DND-41 (cell line): ENCODE measurements around the gene AATK.

Experiments used
- EZH2 ChIP-seq: IDR thresholded peaks from 3 replicates; pipeline ENCODE4 v1.6.1; 2012; ENCODE audit warnings: borderline replicate concordance, low read depth, mild to moderate bottlenecking, moderate library complexity, low read length, inconsistent platforms; ENCODE audit not compliant: severe bottlenecking
- TF ChIP-seq, protein P1 (sequence below): IDR thresholded peaks from 2 replicates; pipeline ENCODE4 v1.5.1; 2012; ENCODE audit warnings: borderline replicate concordance, low read length, moderate library complexity, mild to moderate bottlenecking; ENCODE audit not compliant: poor library complexity, severe bottlenecking; ENCODE audit errors: extremely low read depth

DNA sequence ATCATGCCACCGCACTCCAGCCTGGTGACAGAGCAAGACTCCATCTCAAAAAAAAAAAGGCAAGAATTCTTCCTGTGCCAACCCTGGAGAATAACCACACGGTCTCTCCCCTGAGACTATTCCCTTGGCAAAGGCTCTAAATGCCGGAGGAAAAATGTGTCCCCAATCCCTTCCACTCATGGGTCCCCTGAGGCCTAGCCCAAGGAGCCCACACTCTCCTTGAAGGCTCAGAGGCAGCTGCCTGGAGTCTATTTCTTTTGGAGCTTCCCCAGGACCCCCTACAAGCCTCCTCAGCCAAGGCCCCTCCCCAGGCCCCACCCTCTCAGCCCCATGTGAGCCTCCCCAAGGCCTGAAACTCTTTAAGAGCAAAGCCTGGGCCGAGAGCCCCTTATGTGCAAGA lies 40.1 kb upstream of the AATK start:
- no peak for TF ChIP-seq EZH2
- TF ChIP-seq, protein P1, sequence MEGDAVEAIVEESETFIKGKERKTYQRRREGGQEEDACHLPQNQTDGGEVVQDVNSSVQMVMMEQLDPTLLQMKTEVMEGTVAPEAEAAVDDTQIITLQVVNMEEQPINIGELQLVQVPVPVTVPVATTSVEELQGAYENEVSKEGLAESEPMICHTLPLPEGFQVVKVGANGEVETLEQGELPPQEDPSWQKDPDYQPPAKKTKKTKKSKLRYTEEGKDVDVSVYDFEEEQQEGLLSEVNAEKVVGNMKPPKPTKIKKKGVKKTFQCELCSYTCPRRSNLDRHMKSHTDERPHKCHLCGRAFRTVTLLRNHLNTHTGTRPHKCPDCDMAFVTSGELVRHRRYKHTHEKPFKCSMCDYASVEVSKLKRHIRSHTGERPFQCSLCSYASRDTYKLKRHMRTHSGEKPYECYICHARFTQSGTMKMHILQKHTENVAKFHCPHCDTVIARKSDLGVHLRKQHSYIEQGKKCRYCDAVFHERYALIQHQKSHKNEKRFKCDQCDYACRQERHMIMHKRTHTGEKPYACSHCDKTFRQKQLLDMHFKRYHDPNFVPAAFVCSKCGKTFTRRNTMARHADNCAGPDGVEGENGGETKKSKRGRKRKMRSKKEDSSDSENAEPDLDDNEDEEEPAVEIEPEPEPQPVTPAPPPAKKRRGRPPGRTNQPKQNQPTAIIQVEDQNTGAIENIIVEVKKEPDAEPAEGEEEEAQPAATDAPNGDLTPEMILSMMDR: no peak
